Hematopoietic multipotent progenitor cell treated with erythropoietin and hydrocortisone succinate and interleukin-3 and kit ligand, for 4 days (in vitro differentiated cells): ENCODE measurements around the gene CCR5AS.
"Not testable (repeated sequence)": the region's sequence is repeated elsewhere in the genome, so short reads cannot be mapped to it uniquely, and the experiment has no call there.

Source experiments
- DNase-seq: peaks from one replicate; pipeline ENCODE4 v3.0.0-alpha.2; 2015

CCR5AS gene

GRCh38 chr3:46406788-46407611 is at the start of gene CCR5AS, which contains the start of gene CCRL2:
Gene CCR5AS, minus strand, starts transcription at chr3:46407066.
Gene CCRL2, plus strand, starts transcription at chr3:46407259. Its CDS starts 821 bp downstream, at chr3:46408080.
- peak; percentile 96 for DNase-seq

- DNase-seq, result no peak
Measured at GRCh38 chr3:46456118-46456517, 49.3 kb upstream of the CCR5AS start.

DNA sequence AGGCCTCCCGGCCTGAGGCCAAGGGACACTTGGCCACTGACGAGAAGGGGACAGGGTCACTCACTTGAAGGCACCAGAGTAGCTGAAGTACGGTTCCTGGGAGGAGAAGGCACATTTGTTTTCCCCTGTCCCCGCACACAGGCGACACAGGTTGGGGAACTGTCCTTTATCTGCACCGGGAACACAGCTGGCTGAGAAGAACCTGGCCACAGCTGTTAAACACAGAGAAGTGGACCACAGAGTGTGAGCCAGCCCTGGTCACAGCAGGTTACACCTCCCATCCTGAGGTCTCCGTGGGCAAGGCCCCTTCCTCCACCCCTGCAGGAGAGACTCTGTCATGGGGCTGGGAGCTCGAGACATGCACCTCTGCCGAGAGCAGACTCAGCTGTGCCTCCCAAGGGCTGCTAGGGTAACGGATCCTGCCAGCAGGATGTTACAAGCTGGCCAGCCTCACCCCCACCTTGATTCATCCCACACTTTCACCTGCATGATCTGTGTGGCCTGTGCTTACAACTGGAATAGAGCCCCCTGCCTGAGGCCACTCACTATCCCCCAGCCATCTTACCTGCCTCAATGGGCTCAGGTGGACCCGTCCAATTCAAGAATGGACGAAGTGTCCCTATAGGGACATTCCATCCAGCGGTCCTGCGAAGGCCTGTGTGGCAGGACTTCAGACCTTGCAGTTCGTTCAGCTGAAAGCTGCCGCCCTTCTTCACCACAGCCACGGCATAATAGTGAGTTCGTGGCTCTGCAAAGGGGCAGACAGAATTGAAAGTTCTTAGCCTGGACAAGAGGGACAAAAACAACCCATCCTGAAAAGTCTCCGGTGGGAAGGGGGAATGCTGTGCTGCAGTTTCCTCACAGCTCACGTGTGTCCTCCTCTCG is 48.6 kb upstream of the CCR5AS start:
- no peak for DNase-seq

- DNase-seq, result no peak
Measured at GRCh38 chr3:46454606-46455005, 47.7 kb upstream of the CCR5AS start.

- DNase-seq, result no peak
Measured at GRCh38 chr3:46454209-46454595, 47.3 kb upstream of the CCR5AS start.

DNA sequence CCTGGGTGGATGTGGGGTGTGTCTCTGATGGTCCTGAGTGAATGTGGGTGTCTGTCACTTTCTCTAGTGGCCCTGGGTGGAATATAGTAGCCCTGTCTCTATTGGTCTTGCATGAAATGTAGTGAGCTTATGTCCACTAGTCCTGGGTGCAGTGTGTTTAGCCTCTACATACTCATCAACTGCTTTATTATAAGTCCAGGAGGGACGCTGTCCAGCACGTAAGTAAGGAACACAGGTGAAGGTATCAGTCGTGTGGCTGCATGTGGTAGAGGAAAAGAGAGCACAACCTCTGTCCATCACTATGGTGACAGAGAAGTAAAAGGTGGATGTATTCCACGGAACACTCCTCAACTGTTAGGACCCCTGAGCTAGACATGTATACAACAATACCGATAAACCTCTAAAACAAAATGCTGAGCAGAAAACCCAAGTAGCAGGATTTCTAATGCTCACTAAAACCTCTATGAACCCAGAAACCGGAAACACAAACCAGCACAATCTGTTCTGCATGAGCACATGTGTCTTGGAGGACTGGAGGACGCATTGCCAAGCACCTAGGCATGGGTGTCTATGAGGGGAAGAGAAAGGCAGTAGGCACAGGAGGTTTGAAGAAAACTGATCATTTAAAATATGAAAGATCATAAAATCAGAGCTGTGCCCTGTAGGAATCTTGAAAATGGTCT is 46.8 kb upstream of the CCR5AS start:
- DNase-seq, result no peak

DNA sequence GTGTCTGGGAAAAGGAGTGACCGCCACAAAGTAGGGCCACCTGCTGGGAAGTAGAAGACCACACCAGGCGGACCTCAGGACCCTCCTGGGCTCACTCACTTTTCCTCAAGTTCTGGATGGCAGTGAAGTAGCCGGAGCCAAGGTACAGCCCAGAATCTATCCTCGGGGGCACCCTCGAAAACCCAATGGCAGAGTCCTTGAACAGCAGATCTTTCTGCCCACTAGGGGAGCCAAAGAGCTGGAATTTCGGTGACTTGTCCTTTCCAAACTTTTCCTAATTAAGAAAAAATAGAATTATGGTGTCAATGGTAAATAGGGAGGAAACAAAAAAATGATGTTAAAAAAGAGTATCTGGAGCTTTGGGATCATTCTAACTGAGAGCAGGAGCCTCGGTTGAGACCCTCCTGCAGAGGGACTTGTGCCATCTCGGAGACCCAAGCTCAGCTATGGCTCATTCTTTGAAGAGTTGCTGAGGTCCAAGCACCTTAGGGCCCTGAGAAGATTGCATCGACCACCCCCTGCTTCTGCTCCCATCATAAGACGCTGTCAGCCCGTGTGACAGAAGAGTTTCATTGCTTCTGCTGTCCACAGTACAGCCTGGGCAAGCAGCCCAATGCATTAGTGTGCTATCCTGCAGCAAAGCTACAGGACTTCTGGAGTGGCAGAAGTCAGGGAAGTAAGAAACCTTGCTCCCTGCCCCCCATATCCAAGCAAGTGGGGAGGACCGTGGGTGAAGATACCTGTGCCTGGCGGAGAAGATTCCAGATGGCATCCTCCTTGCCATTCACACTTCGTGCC is 43.1 kb upstream of the CCR5AS start:
- DNase-seq, result no peak

GRCh38 chr3:46448721-46449120 is 41.9 kb upstream of the CCR5AS start:
- DNase-seq, result no peak

- DNase-seq, result peak; percentile 56
Measured at GRCh38 chr3:46447228-46447985, 40.5 kb upstream of the CCR5AS start.

DNA sequence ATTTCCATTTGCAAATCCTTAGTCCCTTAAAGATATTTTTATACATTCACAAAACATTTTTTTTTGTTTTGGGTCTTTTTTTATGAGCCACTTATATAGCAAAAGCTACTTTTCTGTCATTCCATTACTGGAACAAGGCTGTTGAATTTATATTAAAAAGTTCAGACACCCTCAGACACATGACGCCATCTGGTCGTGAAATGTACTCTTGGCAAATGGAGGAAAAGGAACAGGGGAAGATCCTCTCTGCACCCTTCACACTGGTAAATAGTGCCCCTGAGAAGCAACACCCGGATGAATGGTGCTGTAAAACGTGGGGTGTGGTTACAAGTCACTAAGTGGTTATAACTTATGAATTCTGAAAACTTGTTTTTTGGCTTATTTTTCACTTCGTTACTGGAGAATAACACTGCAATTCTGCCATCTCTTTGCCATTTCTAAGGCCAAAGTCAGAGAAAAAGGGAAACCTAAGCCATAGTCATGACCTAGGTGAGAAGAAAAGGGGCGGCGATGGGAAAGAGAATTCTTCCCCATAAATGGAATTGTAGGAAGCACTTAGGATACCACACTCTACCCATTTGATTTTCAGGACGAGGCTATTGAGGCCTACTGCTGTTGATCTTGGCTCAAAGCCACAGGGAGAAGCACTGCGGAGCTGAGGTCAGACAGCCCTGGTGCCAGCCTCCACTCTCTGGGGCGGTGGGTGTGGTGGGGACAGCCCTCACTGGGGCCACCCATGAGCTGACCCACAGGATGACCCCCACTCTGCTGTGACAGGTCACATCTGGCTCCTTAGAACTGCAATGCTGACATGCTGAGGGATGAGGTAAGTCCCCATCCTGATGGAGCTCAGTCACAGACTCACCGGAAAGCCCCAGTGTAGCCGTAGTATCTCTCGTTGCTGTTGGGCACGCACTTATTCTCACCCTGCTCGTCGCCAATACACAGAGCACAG is 36.0 kb upstream of the CCR5AS start:
- no peak for DNase-seq

- peak; percentile 78 for DNase-seq
Measured at GRCh38 chr3:46440531-46441294, 33.8 kb upstream of the CCR5AS start.

DNA sequence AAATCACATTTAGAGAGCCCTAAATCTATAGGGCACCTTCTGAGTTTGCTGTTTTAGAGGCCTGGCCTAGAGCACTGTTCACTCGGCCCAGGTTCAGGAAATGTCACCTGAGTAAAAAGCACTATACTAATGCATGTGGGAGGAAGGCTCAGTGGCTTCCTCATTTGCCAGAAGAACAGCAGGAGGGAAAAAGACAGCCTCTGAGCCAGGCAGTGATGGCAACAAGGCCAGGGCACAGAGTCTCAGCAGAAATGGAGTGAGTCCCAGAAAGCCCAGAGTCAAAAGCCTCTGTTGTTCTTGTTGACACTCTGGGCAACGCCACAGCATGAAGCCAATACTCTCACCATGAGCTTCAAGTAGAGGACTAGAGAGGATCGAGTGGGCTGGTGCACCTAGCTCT is 32.0 kb upstream of the CCR5AS start:
- DNase-seq, result no peak

DNA sequence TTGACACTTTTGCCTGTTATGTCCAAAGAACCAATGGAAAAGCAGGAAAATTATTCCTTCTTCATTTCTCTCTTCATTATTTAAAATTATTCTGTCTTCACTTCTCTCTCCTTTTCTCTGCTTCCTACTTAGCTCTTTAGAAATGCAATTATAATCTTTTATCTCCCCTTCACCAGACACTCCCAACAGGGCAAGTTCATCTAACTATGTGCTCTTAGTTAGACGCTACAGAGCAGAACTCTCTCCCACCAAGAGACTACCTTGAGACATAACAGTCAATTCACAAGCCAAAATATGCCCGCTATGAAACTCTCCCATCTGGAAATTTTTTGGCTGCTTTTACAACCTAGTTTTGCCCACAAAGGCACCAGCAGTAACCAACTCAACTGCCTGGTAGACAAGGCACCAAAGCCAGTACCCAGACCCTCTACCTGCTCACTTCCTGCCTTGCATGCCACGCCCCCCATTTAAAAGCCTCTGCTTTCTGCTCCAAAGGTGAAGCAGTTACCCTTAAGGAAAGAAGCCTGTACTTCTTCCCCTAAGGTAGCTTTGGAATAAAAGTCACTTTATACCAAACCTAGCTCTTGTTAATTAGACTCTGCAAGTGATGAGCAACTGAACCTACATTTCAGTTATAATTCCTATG is 28.3 kb upstream of the CCR5AS start:
- DNase-seq, result peak; percentile 60

DNA sequence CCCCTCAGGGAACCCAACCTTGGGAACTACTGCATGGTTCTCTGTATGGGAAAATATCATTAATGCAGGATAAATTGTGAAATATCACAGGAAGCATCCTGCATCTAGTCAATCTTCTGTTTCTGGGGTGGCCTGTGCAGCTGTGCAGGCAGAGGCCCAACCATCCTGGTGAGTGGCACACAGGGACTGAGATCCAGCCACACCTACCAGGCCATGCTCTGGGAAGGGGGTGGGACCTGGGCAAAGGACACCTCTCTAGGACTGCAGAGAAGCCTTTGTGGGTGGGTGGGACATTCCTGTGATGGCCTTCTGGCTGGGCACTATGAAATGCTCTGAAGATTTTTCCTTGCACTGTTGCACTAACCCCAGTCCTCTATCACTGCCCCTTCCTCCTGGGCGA is 27.0 kb upstream of the CCR5AS start:
- no peak for DNase-seq

GRCh38 chr3:46433118-46433517 is 26.3 kb upstream of the CCR5AS start:
- DNase-seq, result peak; percentile 95

DNA sequence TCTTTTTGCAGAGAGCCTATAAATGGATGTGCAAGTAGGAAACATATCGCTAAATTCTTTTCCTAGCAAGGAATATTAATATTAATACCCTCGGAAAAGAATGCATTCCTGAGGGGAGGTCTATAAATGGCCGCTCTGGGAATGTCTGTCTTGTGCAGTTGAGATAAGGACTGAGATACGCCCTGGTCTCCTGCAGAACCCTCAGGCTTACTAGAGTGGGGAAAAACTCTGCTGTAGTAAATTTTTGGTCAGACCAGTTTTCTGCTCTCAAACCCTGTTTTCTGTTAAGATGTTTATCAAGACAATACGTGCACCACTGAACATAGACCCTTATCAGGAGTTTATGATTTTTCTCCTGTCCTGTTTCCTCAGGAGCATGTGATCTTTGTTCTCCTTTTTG is 25.0 kb upstream of the CCR5AS start:
- peak; percentile 32 for DNase-seq

DNA sequence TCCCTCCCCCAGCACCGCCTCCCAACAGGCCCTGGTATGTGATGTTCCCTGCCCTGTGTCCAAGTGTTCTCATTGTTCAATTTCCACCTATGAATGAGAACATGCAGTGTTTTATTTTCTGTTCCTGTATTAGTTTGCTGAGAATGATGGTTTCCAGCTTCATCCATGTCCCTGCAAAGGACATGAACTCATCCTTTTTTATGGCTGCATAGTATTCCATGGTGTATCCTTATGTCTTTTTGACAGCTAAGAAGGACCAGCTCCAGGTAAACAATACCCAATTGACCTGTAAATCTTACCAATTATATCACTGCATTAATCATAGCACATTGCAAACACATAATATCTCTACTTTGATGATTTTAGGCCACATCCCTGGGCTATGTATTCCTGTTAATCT is 24.0 kb upstream of the CCR5AS start:
- not testable (repeated sequence) for DNase-seq

- DNase-seq, result no peak
Measured at GRCh38 chr3:46429671-46430070, 22.8 kb upstream of the CCR5AS start.

DNA sequence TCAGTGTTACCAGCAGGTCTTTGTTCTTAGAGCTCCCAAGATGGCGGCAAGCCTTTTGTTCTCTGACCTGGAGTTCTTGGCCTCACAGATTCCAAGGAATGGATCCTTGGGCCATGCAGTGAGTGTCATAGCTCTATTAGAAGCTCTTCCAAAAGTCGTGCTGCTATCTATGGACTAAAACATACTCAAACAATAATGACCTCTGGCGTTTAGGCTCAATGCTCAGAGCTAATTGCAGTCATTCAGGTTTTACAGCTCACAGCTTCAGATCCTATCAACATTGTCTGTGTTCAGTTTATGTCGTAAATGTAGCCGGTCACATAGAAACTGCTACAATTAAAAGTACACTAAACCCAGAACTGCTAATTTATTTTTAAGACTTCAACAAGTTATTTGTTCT is 22.4 kb upstream of the CCR5AS start:
- DNase-seq, result no peak
